Ascending aorta (tissue), 2 donors: ENCODE data around the gene TCERG1L. TPM values are rescaled to one million over a fixed set of nuclear protein-coding genes. Genes with fewer than 3 reads are reported as not detected.

Experiments used
- DNase-seq, 2 donors: peaks; one replicate each; pipeline ENCODE4 v3.0.0-alpha.2; 2019; ENCODE audit warnings: low spot score in 2 of 2
- H3K27ac ChIP-seq, 2 donors: fragments of 200-600 bp; sonication (generic); one replicate each; pipeline ENCODE4 v1.5.1; 2016 to 2017; ENCODE audit warnings: mild to moderate bottlenecking in 1 of 2
- H3K27me3 ChIP-seq: fragments of 200-600 bp; sonication (generic); one replicate; pipeline ENCODE4 v1.5.1; 2017
- H3K36me3 ChIP-seq, 2 donors: fragments of 200-600 bp; sonication (generic); one replicate each; pipeline ENCODE4 v1.5.1; 2016
- H3K4me1 ChIP-seq, 2 donors: fragments of 200-600 bp; sonication (generic); one replicate each; pipeline ENCODE4 v1.5.1; 2016 to 2017; ENCODE audit warnings: mild to moderate bottlenecking in 1 of 2
- H3K4me3 ChIP-seq, 2 donors: fragments of 200-600 bp; sonication (generic); one replicate each; pipeline ENCODE4 v1.5.1; 2016 to 2017; ENCODE audit warnings: mild to moderate bottlenecking in 1 of 2
- H3K9me3 ChIP-seq, 2 donors: fragments of 200-600 bp; sonication (generic); one replicate each; pipeline ENCODE4 v1.5.1; 2016
- CTCF ChIP-seq, 3 experiments: fragments of 200-600 bp in 2 of 3; fragments of 450-650 bp in 1 of 3; sonication (generic) in 2 of 3; IDR thresholded peaks; one replicate each; pipeline ENCODE4 v1.5.1; 2016 to 2019; ENCODE audit warnings: antibody characterized with exemption in 3 of 3, mild to moderate bottlenecking in 1 of 3, moderate library complexity in 1 of 3
- intact Hi-C: fragments of 100-400 bp; cut with DNase I; formaldehyde crosslinking; loops from one replicate; pipeline ENCODE4 v1.15.1; 2023
- total RNA-seq: library from RNA; depleted of rRNA; stranded (reverse); fragments of >200 nt; gene quantifications from one replicate; pipeline ENCODE4 v1.1.0, GENCODE V29; 2016

TCERG1L gene
- total RNA-seq, 1 donor from 2014 or later, result not detected

GRCh38 chr10:131310142-131310541, 1.4 kb downstream of the TCERG1L start:
- H3K4me3 ChIP-seq, result no peak overlapping the region
- H3K27me3 ChIP-seq, result peaks cover 11% of the 10 kb centered on the region
- DNase-seq, result no peak
- no peak for TF ChIP-seq CTCF (IDR thresholded peaks at IDR 0.05)
- no peaks in the 10 kb centered on the region for H3K9me3 ChIP-seq
- H3K4me1 ChIP-seq, result no peaks in the 10 kb centered on the region
- H3K36me3 ChIP-seq, result no peaks in the 10 kb centered on the region
- no peak overlapping the region for H3K27ac ChIP-seq
- intact Hi-C loops, result no loop called here

GRCh38 chr10:131300508-131300907, 11.0 kb downstream of the TCERG1L start:
- Histone ChIP-seq H3K27me3 (no peaks in the 10 kb centered on the region), H3K36me3 (no peaks in the 10 kb centered on the region), H3K4me1 (no peaks in the 10 kb centered on the region), H3K27ac (no peak overlapping the region), H3K4me3 (no peak overlapping the region), H3K9me3 (peaks cover 0 to 11% of the 10 kb centered on the region in 2 donors)
- TF ChIP-seq CTCF (IDR thresholded peaks at IDR 0.05), result no peak
- intact Hi-C loops, result no loop called here
- DNase-seq, result no peak

GRCh38 chr10:131290781-131291180, 20.7 kb downstream of the TCERG1L start:
- no peak overlapping the region for H3K4me3 ChIP-seq
- no peaks in the 10 kb centered on the region for H3K36me3 ChIP-seq
- no peak for TF ChIP-seq CTCF (IDR thresholded peaks at IDR 0.05)
- intact Hi-C loops, result no loop called here
- no peak overlapping the region for H3K27ac ChIP-seq
- no peaks in the 10 kb centered on the region for H3K4me1 ChIP-seq
- DNase-seq, result no peak
- H3K9me3 ChIP-seq, result no peaks in the 10 kb centered on the region
- no peaks in the 10 kb centered on the region for H3K27me3 ChIP-seq

GRCh38 chr10:131288648-131289047, 22.9 kb downstream of the TCERG1L start:
- H3K4me3 ChIP-seq, result no peak overlapping the region
- no peaks in the 10 kb centered on the region for H3K4me1 ChIP-seq
- no peaks in the 10 kb centered on the region for H3K36me3 ChIP-seq
- no peaks in the 10 kb centered on the region for H3K9me3 ChIP-seq
- intact Hi-C loops, result no loop called here
- H3K27ac ChIP-seq, result no peak overlapping the region
- no peak for TF ChIP-seq CTCF (IDR thresholded peaks at IDR 0.05)
- H3K27me3 ChIP-seq, result no peaks in the 10 kb centered on the region
- DNase-seq, result no peak

GRCh38 chr10:131282961-131283360, 28.6 kb downstream of the TCERG1L start:
- DNase-seq, result no peak
- no peak for TF ChIP-seq CTCF (IDR thresholded peaks at IDR 0.05)
- Histone ChIP-seq H3K9me3 (no peaks in the 10 kb centered on the region), H3K36me3 (no peaks in the 10 kb centered on the region), H3K27me3 (no peaks in the 10 kb centered on the region), H3K27ac (no peak overlapping the region), H3K4me3 (no peak overlapping the region), H3K4me1 (no peaks in the 10 kb centered on the region)
- intact Hi-C loops, result no loop called here

- Histone ChIP-seq H3K4me3 (no peak overlapping the region), H3K9me3 (no peaks in the 10 kb centered on the region), H3K27ac (no peak overlapping the region), H3K36me3 (no peaks in the 10 kb centered on the region), H3K27me3 (no peaks in the 10 kb centered on the region), H3K4me1 (no peaks in the 10 kb centered on the region)
- no peak for TF ChIP-seq CTCF (IDR thresholded peaks at IDR 0.05)
- intact Hi-C loops, result no loop called here
- no peak for DNase-seq
These were observed 31.4 kb downstream of the TCERG1L start for GRCh38 chr10:131280101-131280500.
